COLO829 (cell line): Measurements from ENCODE around the gene AKNA.

Experiments
- DNase-seq: peaks from one replicate; pipeline ENCODE4 v3.0.0; 2012; ENCODE audit warnings: low spot score

Gene AKNA

GRCh38 chr9:114362394-114362793 lies 25.4 kb downstream of the AKNA start:
- DNase-seq, result no peak

GRCh38 chr9:114361542-114361941 lies 26.2 kb downstream of the AKNA start:
- DNase-seq, result no peak

GRCh38 chr9:114359801-114360200 lies 28.0 kb downstream of the AKNA start:
- DNase-seq, result no peak

GRCh38 chr9:114357911-114358328 lies 29.9 kb downstream of the AKNA start:
- no peak for DNase-seq

- no peak for DNase-seq
These were observed 30.4 kb downstream of the AKNA start for GRCh38 chr9:114357360-114357759.

GRCh38 chr9:114356792-114357191 lies 31.0 kb downstream of the AKNA start:
- no peak for DNase-seq

- DNase-seq, result no peak
These were observed 32.0 kb downstream of the AKNA start for GRCh38 chr9:114355821-114356220.

- DNase-seq, result no peak
These were observed 35.9 kb downstream of the AKNA start for GRCh38 chr9:114351932-114352331.

- DNase-seq, result no peak
These were observed 37.0 kb downstream of the AKNA start for GRCh38 chr9:114350636-114351401.

- no peak for DNase-seq
These were observed 37.9 kb downstream of the AKNA start for GRCh38 chr9:114349713-114350480.

GRCh38 chr9:114348906-114349482 lies 38.8 kb downstream of the AKNA start:
- peak; percentile 98 for DNase-seq

- DNase-seq, result no peak
These were observed 39.4 kb downstream of the AKNA start for GRCh38 chr9:114348261-114348905.

- no peak for DNase-seq
These were observed 40.1 kb downstream of the AKNA start for GRCh38 chr9:114347675-114348074.

GRCh38 chr9:114346146-114346545 lies 41.6 kb downstream of the AKNA start:
- DNase-seq, result no peak

- no peak for DNase-seq
These were observed 42.2 kb downstream of the AKNA start for GRCh38 chr9:114345493-114346065.

GRCh38 chr9:114344692-114345091 lies 43.1 kb downstream of the AKNA start:
- no peak for DNase-seq

- no peak for DNase-seq
These were observed 43.6 kb downstream of the AKNA start for GRCh38 chr9:114344188-114344566.

GRCh38 chr9:114343471-114344187 lies 44.2 kb downstream of the AKNA start:
- DNase-seq, result no peak

- no peak for DNase-seq
These were observed 44.9 kb downstream of the AKNA start for GRCh38 chr9:114342755-114343440.

- no peak for DNase-seq
These were observed 45.8 kb downstream of the AKNA start for GRCh38 chr9:114341991-114342390.
